IPS-18a (cell line): Measurements from ENCODE around the gene RFC3.
"Not testable (repeated sequence)": the region's sequence is repeated elsewhere in the genome, so short reads cannot be mapped to it uniquely, and the experiment has no call there.

Source experiments
- H3K27ac ChIP-seq: one replicate; pipeline ENCODE4 v1.5.1; 2013; ENCODE audit warnings: low read length
- H3K27me3 ChIP-seq: one replicate; pipeline ENCODE4 v1.6.1; 2013; ENCODE audit warnings: mild to moderate bottlenecking, low read length; ENCODE audit not compliant: control insufficient read depth, insufficient read depth
- H3K36me3 ChIP-seq: one replicate; pipeline ENCODE4 v1.6.1; 2013; ENCODE audit warnings: low read depth, low read length; ENCODE audit not compliant: control insufficient read depth
- H3K4me1 ChIP-seq: one replicate; pipeline ENCODE4 v1.6.1; 2013; ENCODE audit warnings: low read depth, low read length; ENCODE audit not compliant: control insufficient read depth
- H3K4me3 ChIP-seq: one replicate; pipeline ENCODE4 v1.5.1; 2013; ENCODE audit warnings: low read length
- H3K9ac ChIP-seq: one replicate; pipeline ENCODE4 v1.6.1; 2013; ENCODE audit warnings: mild to moderate bottlenecking, low read length, moderate library complexity
- H3K9me3 ChIP-seq: one replicate; pipeline ENCODE4 v1.6.1; 2013; ENCODE audit warnings: low read depth, low read length; ENCODE audit not compliant: control insufficient read depth

RFC3 gene

GRCh38 chr13:33789066-33789606, 28.8 kb upstream of the RFC3 start:
- no peaks in the 10 kb centered on the region for H3K9me3 ChIP-seq
- H3K27me3 ChIP-seq = no peaks in the 10 kb centered on the region
- no peak overlapping the region for H3K27ac ChIP-seq
- H3K4me1 ChIP-seq = no peaks in the 10 kb centered on the region
- H3K9ac ChIP-seq = no peak overlapping the region
- H3K4me3 ChIP-seq = no peak overlapping the region
- no peaks in the 10 kb centered on the region for H3K36me3 ChIP-seq

DNA sequence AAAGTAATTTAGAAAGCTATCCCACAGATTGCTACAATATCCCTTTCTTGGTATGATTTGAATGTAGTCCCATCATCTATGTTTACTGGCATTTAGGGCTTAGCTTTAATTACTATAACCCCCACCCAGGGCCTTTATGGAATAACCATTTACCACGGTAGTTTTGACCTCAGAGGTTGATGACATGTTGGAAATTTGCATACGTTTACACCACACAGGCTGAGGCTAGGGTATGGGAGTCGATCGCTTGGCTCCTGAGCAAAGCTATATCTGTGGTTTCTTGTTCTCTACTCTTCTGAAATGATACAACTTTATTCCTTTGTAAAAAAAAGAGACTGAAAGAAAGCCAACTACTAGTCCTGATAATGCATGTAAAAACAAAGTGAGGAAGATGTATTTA, 28.2 kb upstream of the RFC3 start:
- Histone ChIP-seq H3K4me1 (no peaks in the 10 kb centered on the region), H3K9ac (no peak overlapping the region), H3K9me3 (no peaks in the 10 kb centered on the region), H3K27me3 (no peaks in the 10 kb centered on the region), H3K4me3 (no peak overlapping the region), H3K36me3 (no peaks in the 10 kb centered on the region), H3K27ac (no peak overlapping the region)

- no peaks in the 10 kb centered on the region for H3K9me3 ChIP-seq
- H3K9ac ChIP-seq = no peak overlapping the region
- no peak overlapping the region for H3K27ac ChIP-seq
- H3K4me1 ChIP-seq = no peaks in the 10 kb centered on the region
- no peak overlapping the region for H3K4me3 ChIP-seq
- H3K27me3 ChIP-seq = no peaks in the 10 kb centered on the region
- no peaks in the 10 kb centered on the region for H3K36me3 ChIP-seq
Observed at GRCh38 chr13:33793726-33794125, 24.2 kb upstream of the RFC3 start.

DNA sequence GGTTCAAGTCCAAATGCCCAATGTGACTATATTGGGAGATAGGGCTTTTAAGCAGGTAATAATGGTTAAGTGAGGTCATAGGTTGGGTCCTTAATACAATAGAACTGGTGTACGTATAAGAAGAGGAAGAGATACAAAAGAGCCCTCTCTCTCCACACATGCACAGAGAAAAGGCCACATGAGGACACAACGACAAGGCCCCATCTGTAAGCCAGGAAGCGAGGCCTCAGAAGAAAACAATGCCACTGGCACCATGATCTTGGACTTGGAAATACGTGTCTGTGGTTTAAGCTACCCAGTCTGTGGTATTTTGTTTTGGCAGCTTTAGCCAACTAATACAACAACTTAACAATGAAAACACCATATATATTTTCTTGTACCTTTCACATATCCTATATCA, 23.4 kb upstream of the RFC3 start:
- no peak overlapping the region for H3K9ac ChIP-seq

GRCh38 chr13:33796095-33796494, 21.9 kb upstream of the RFC3 start:
- Histone ChIP-seq H3K4me3 (no peak overlapping the region), H3K4me1 (no peaks in the 10 kb centered on the region), H3K36me3 (no peaks in the 10 kb centered on the region), H3K27me3 (no peaks in the 10 kb centered on the region), H3K9me3 (no peaks in the 10 kb centered on the region), H3K27ac (no peak overlapping the region), H3K9ac (no peak overlapping the region)

More for the DNA sequence above, 23.4 kb upstream of the RFC3 start:
- Histone ChIP-seq H3K36me3 (no peaks in the 10 kb centered on the region), H3K9me3 (no peaks in the 10 kb centered on the region), H3K4me3 (no peak overlapping the region), H3K27me3 (no peaks in the 10 kb centered on the region), H3K27ac (no peak overlapping the region), H3K4me1 (no peaks in the 10 kb centered on the region)

DNA sequence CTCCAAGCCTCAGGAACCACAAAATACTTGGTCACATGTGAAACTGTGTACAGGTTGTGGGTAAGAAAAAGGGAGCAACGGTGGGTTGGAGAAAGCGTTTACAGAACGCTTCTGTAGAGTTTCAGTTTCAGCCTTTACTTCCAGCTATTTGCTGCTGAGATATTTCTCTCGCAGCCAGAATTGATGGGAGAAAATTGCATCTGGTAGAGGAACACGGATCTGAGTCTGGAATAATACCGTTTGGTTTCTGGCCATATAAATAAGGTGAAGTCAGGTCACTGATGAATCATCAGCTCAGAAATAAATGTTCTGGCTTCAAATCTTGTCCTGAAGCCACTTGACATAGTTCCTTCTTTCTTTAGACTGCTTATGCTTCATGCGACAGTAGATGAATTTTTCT, 20.3 kb upstream of the RFC3 start:
- H3K9ac ChIP-seq = no peak overlapping the region
- H3K4me1 ChIP-seq = no peaks in the 10 kb centered on the region
- H3K4me3 ChIP-seq = no peak overlapping the region
- no peaks in the 10 kb centered on the region for H3K9me3 ChIP-seq
- no peaks in the 10 kb centered on the region for H3K36me3 ChIP-seq
- H3K27me3 ChIP-seq = no peaks in the 10 kb centered on the region
- H3K27ac ChIP-seq = no peak overlapping the region

DNA sequence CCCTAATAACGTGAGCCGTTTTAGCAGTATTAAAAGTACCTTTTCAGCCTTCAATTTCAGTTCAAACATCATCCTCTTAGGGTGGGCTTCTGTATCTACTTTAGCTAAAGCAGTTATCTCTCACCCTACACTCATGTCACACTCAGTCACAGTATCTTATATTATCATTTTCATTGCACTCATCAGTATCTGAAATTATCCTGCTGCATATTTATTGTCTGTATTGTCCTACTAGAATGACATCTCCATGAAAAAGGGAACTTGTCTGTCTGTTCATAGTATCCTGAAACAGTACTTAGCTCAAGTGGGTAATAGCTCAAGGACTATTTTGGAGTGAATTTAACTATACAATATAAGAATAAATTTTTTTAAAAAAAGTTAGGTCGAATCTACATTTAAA, 19.9 kb upstream of the RFC3 start:
- H3K9me3 ChIP-seq = no peaks in the 10 kb centered on the region

DNA sequence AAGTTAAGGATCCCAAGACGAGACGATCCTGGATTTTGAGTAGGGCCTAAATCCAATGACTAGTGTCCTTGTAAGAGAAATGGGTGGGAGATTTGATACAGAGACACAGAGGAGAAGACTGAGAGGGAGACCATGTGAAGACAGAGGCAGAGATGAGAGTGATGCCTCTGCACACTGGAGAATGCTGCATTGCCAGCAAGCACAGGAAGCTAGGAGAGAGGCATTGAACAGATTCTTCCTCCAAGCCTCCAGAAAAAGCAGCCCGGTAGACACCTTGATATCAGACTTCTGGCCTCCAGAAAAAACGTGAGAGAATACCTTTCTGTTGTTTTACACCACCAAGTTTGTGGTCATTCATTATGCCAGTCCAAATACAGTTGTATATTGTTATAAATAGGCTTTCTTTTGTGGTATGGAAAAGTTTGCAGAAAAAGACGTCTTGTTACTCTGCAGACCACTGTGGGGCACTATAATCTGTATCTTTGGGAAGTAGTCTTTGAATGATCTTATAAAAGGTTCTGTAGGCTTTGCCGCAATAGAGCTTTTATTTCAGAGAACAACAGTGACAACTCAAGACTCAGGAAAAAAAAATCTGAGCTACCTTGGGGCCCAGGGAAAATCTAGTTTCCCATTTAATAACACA, 17.9 kb upstream of the RFC3 start:
- Histone ChIP-seq H3K4me1 (no peaks in the 10 kb centered on the region), H3K27me3 (no peaks in the 10 kb centered on the region), H3K4me3 (no peak overlapping the region), H3K9ac (no peak overlapping the region), H3K36me3 (no peaks in the 10 kb centered on the region), H3K27ac (no peak overlapping the region), H3K9me3 (no peaks in the 10 kb centered on the region)

More for the DNA sequence above, 19.9 kb upstream of the RFC3 start:
- H3K4me1 ChIP-seq = no peaks in the 10 kb centered on the region
- H3K4me3 ChIP-seq = no peak overlapping the region
- H3K27me3 ChIP-seq = no peaks in the 10 kb centered on the region
- H3K27ac ChIP-seq = no peak overlapping the region
- no peak overlapping the region for H3K9ac ChIP-seq
- no peaks in the 10 kb centered on the region for H3K36me3 ChIP-seq

GRCh38 chr13:33800646-33801186, 17.2 kb upstream of the RFC3 start:
- Histone ChIP-seq H3K27ac (no peak overlapping the region), H3K36me3 (no peaks in the 10 kb centered on the region), H3K27me3 (no peaks in the 10 kb centered on the region), H3K4me1 (no peaks in the 10 kb centered on the region), H3K4me3 (no peak overlapping the region), H3K9ac (no peak overlapping the region), H3K9me3 (no peaks in the 10 kb centered on the region)

- H3K27me3 ChIP-seq = no peaks in the 10 kb centered on the region
- H3K4me1 ChIP-seq = no peaks in the 10 kb centered on the region
- H3K27ac ChIP-seq = no peak overlapping the region
- no peak overlapping the region for H3K4me3 ChIP-seq
- no peaks in the 10 kb centered on the region for H3K36me3 ChIP-seq
- no peak overlapping the region for H3K9ac ChIP-seq
- H3K9me3 ChIP-seq = no peaks in the 10 kb centered on the region
Observed at GRCh38 chr13:33806470-33807248, 11.3 kb upstream of the RFC3 start.

GRCh38 chr13:33812829-33813228, 5.1 kb upstream of the RFC3 start:
- H3K9me3 ChIP-seq, H3K27ac ChIP-seq: not testable (repeated sequence)

More at GRCh38 chr13:33812829-33813228, 5.1 kb upstream of the RFC3 start:
- peaks cover 11% of the 10 kb centered on the region for H3K27me3 ChIP-seq
- H3K4me3 ChIP-seq, H3K36me3 ChIP-seq, H3K4me1 ChIP-seq, H3K9ac ChIP-seq: not testable (repeated sequence)
